SK-N-SH (cell line): ENCODE results near the gene OR2A5.

ENCODE experiments used
- ELF1 ChIP-seq: IDR thresholded peaks from 2 replicates; pipeline ENCODE4 v1.4.0; 2012
- EZH2phosphoT487 ChIP-seq: fragments of 200-600 bp; sonication (generic); IDR thresholded peaks from 2 replicates; pipeline ENCODE4 v1.6.1; 2017; ENCODE audit warnings: low read depth, mixed run types, mild to moderate bottlenecking, antibody characterized with exemption, moderate library complexity, borderline replicate concordance
- FOXJ3 ChIP-seq: sonication (generic); formaldehyde crosslinking; IDR thresholded peaks from 2 replicates; pipeline ENCODE4 v1.5.1; 2020; ENCODE audit warnings: mild to moderate bottlenecking, missing genetic modification reagents
- FOXM1 ChIP-seq: IDR thresholded peaks from 2 replicates; pipeline ENCODE4 v1.4.0; 2012; ENCODE audit warnings: low read depth, mild to moderate bottlenecking
- MAX ChIP-seq: IDR thresholded peaks from 2 replicates; pipeline ENCODE4 v1.4.0; 2012; ENCODE audit warnings: low read depth
- MXI1 ChIP-seq: IDR thresholded peaks from 2 replicates; pipeline ENCODE4 v1.6.1; 2012; ENCODE audit warnings: mild to moderate bottlenecking, low read depth, low read length, improper control_type of control experiment
- NRF1 ChIP-seq: IDR thresholded peaks from 2 replicates; pipeline ENCODE4 v1.6.1; 2012; ENCODE audit warnings: low read depth, mild to moderate bottlenecking, low read length
- POLR2AphosphoS5 ChIP-seq: IDR thresholded peaks from 2 replicates; pipeline ENCODE4 v1.6.1; 2012; ENCODE audit warnings: low read depth, low read length
- RAD21 ChIP-seq: IDR thresholded peaks from 2 replicates; pipeline ENCODE4 v1.6.1; 2012; ENCODE audit warnings: mild to moderate bottlenecking, low read length
- TAF1 ChIP-seq: IDR thresholded peaks from 2 replicates; pipeline ENCODE4 v1.6.1; 2012; ENCODE audit warnings: low read depth, mild to moderate bottlenecking, low read length, moderate library complexity, borderline replicate concordance
- TCF12 ChIP-seq: IDR thresholded peaks from 2 replicates; pipeline ENCODE4 v1.4.0; 2012
- TF ChIP-seq, protein P1 (sequence below): fragments of 200-600 bp; sonication (generic); IDR thresholded peaks from 2 replicates; pipeline ENCODE4 v1.6.1; 2017; ENCODE audit warnings: antibody characterized with exemption, mild to moderate bottlenecking, moderate library complexity

GRCh38 chr7:144001543-144001942 lies 47.2 kb upstream of the OR2A5 start:
- no peak for TF ChIP-seq ELF1
- TF ChIP-seq, protein P1, sequence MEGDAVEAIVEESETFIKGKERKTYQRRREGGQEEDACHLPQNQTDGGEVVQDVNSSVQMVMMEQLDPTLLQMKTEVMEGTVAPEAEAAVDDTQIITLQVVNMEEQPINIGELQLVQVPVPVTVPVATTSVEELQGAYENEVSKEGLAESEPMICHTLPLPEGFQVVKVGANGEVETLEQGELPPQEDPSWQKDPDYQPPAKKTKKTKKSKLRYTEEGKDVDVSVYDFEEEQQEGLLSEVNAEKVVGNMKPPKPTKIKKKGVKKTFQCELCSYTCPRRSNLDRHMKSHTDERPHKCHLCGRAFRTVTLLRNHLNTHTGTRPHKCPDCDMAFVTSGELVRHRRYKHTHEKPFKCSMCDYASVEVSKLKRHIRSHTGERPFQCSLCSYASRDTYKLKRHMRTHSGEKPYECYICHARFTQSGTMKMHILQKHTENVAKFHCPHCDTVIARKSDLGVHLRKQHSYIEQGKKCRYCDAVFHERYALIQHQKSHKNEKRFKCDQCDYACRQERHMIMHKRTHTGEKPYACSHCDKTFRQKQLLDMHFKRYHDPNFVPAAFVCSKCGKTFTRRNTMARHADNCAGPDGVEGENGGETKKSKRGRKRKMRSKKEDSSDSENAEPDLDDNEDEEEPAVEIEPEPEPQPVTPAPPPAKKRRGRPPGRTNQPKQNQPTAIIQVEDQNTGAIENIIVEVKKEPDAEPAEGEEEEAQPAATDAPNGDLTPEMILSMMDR, result no peak
- TF ChIP-seq FOXM1, result no peak
- no peak for TF ChIP-seq EZH2phosphoT487
- TF ChIP-seq TAF1, result no peak
- TF ChIP-seq NRF1, result no peak
- no peak for TF ChIP-seq TCF12
- no peak for TF ChIP-seq MAX
- no peak for TF ChIP-seq FOXJ3 (CRISPR knock-in tag)
- TF ChIP-seq MXI1, result no peak
- no peak for TF ChIP-seq POLR2AphosphoS5
- TF ChIP-seq RAD21, result no peak
